DND-41 (cell line): ENCODE measurements around the gene SCNM1.

ENCODE experiments used
- ATAC-seq: fragments of 200-7000 bp; cut with Tn5 transposase; 3 replicates; pipeline ENCODE4 v1.9.1; 2021; ENCODE audit warnings: low read depth; ENCODE audit not compliant: insufficient read depth
- DNase-seq: peaks from one replicate; pipeline ENCODE4 v3.0.0-alpha.2; 2020
- H2AFZ ChIP-seq: 2 replicates; pipeline ENCODE4 v1.6.0; 2012; ENCODE audit warnings: low read depth, low read length
- H3K27ac ChIP-seq: 2 replicates; pipeline ENCODE4 v1.5.1; 2012; ENCODE audit warnings: low read length, inconsistent platforms
- H3K27me3 ChIP-seq: fragments of 200-600 bp; sonication (generic); 2 replicates; pipeline ENCODE4 v1.6.0; 2012; ENCODE audit warnings: low read length, mild to moderate bottlenecking, inconsistent platforms; ENCODE audit not compliant: insufficient read depth, poor library complexity
- H3K36me3 ChIP-seq: 2 replicates; pipeline ENCODE4 v1.5.1; 2012; ENCODE audit warnings: low read length, inconsistent platforms; ENCODE audit not compliant: insufficient read depth
- H3K4me1 ChIP-seq: 2 replicates; pipeline ENCODE4 v1.5.1; 2012; ENCODE audit warnings: mild to moderate bottlenecking, low read length; ENCODE audit not compliant: insufficient read depth
- H3K4me2 ChIP-seq: 2 replicates; pipeline ENCODE4 v1.6.0; 2012; ENCODE audit warnings: mild to moderate bottlenecking, moderate library complexity, low read length, inconsistent platforms; ENCODE audit not compliant: insufficient read depth
- H3K4me3 ChIP-seq, 2 experiments: fragments of 200-600 bp in 1 of 2; shearing (Covaris generic) in 1 of 2; 2 replicates each; pipeline ENCODE4 v1.5.1; 2012 to 2016; ENCODE audit warnings: inconsistent platforms in 2 of 2, low read length in 2 of 2, mild to moderate bottlenecking in 2 of 2, low read depth in 1 of 2, moderate library complexity in 1 of 2
- H3K79me2 ChIP-seq: 2 replicates; pipeline ENCODE4 v1.6.0; 2012; ENCODE audit warnings: low read length, inconsistent platforms; ENCODE audit not compliant: insufficient read depth
- H3K9ac ChIP-seq: 2 replicates; pipeline ENCODE4 v1.6.0; 2012; ENCODE audit warnings: low read depth, mild to moderate bottlenecking, inconsistent platforms, low read length, moderate library complexity
- H3K9me3 ChIP-seq: 2 replicates; pipeline ENCODE4 v1.5.1; 2012; ENCODE audit warnings: low read length, moderate library complexity, mild to moderate bottlenecking, inconsistent platforms; ENCODE audit not compliant: insufficient read depth, severe bottlenecking
- H4K20me1 ChIP-seq: 2 replicates; pipeline ENCODE4 v1.6.0; 2012; ENCODE audit warnings: low read length; ENCODE audit not compliant: insufficient read depth
- CTCF ChIP-seq: IDR thresholded peaks from 2 replicates; pipeline ENCODE4 v1.5.1; 2012; ENCODE audit warnings: borderline replicate concordance, low read length, moderate library complexity, mild to moderate bottlenecking; ENCODE audit not compliant: poor library complexity, severe bottlenecking; ENCODE audit errors: extremely low read depth
- EZH2 ChIP-seq: IDR thresholded peaks from 3 replicates; pipeline ENCODE4 v1.6.1; 2012; ENCODE audit warnings: borderline replicate concordance, low read depth, mild to moderate bottlenecking, moderate library complexity, low read length, inconsistent platforms; ENCODE audit not compliant: severe bottlenecking

SCNM1 gene

GRCh38 chr1:151135433-151136385, 30.2 kb upstream of the SCNM1 start:
- Histone ChIP-seq H3K27ac (no peak overlapping the region), H3K9ac (no peak overlapping the region), H3K4me1 (no peaks in the 10 kb centered on the region), H3K36me3 (no peaks in the 10 kb centered on the region), H2AFZ (no peak overlapping the region), H3K79me2 (no peaks in the 10 kb centered on the region), H3K4me2 (no peak overlapping the region), H3K9me3 (no peaks in the 10 kb centered on the region), H4K20me1 (no peaks in the 10 kb centered on the region), H3K27me3 (no peaks in the 10 kb centered on the region), H3K4me3 (no peak overlapping the region)
- ATAC-seq (no peak), DNase-seq (no peak)
- TF ChIP-seq EZH2 (no peak), CTCF (no peak)

GRCh38 chr1:151137789-151138188, 28.2 kb upstream of the SCNM1 start:
- Histone ChIP-seq H2AFZ (no peak overlapping the region), H3K36me3 (no peaks in the 10 kb centered on the region), H3K79me2 (no peaks in the 10 kb centered on the region), H3K4me1 (no peaks in the 10 kb centered on the region), H3K4me3 (no peak overlapping the region), H4K20me1 (no peaks in the 10 kb centered on the region), H3K4me2 (no peak overlapping the region), H3K9me3 (no peaks in the 10 kb centered on the region), H3K27me3 (no peaks in the 10 kb centered on the region), H3K9ac (no peak overlapping the region), H3K27ac (no peak overlapping the region)
- TF ChIP-seq CTCF: no peak
- no peak for TF ChIP-seq EZH2
- no peak for ATAC-seq
- DNase-seq: no peak

- no peak for DNase-seq
- Histone ChIP-seq H3K27me3 (no peaks in the 10 kb centered on the region), H4K20me1 (no peaks in the 10 kb centered on the region), H3K79me2 (no peaks in the 10 kb centered on the region; the same call in 1 of the 2 replicates), H3K4me3 (no peak overlapping the region), H2AFZ (no peak overlapping the region), H3K4me2 (no peak overlapping the region), H3K4me1 (peaks cover 17% of the 10 kb centered on the region), H3K27ac (no peak overlapping the region), H3K9me3 (no peaks in the 10 kb centered on the region), H3K9ac (no peak overlapping the region), H3K36me3 (no peaks in the 10 kb centered on the region)
- ATAC-seq: no peak
- no peak for TF ChIP-seq CTCF
- no peak for TF ChIP-seq EZH2
Observed at GRCh38 chr1:151142411-151143056, 23.4 kb upstream of the SCNM1 start.
